ENCODE data around the gene S1PR5.
A peak's percentile ranks its signal among the peaks of the same experiment; 100 is the strongest.
"Not testable (repeated sequence)": the region's sequence is repeated elsewhere in the genome, so short reads cannot be mapped to it uniquely, and the experiment has no call there.

S1PR5 gene

GRCh38 chr19:10543420-10544241 is 26.4 kb upstream of the S1PR5 start, which contains the start of gene ATG4D:
ATG4D (plus strand) TSS chr19:10543904; CDS start chr19:10544091, 187 bp downstream.
- peak; percentile 83 for DNase-seq

- no peak for DNase-seq
Observed at GRCh38 chr19:10543059-10543419, 25.8 kb upstream of the S1PR5 start.

- not testable (repeated sequence) for DNase-seq
Observed at GRCh38 chr19:10539016-10539415, 21.8 kb upstream of the S1PR5 start.

- no peak for DNase-seq
Observed at GRCh38 chr19:10538204-10538983, 21.1 kb upstream of the S1PR5 start.

GRCh38 chr19:10537668-10538067 is 20.4 kb upstream of the S1PR5 start:
- DNase-seq, result no peak

- DNase-seq, result no peak
Observed at GRCh38 chr19:10535613-10536012, 18.4 kb upstream of the S1PR5 start.

GRCh38 chr19:10533646-10534386 is 16.6 kb upstream of the S1PR5 start:
- DNase-seq, result no peak

GRCh38 chr19:10532457-10532856 is 15.2 kb upstream of the S1PR5 start:
- DNase-seq, result no peak

- DNase-seq, result not testable (repeated sequence)
Observed at GRCh38 chr19:10526887-10527286, 9.6 kb upstream of the S1PR5 start.

- DNase-seq, result no peak
Observed at GRCh38 chr19:10525636-10526035, 8.4 kb upstream of the S1PR5 start.

- no peak for DNase-seq
Observed at GRCh38 chr19:10523135-10523636, 5.9 kb upstream of the S1PR5 start.

GRCh38 chr19:10521461-10522171 is 4.4 kb upstream of the S1PR5 start:
- no peak for DNase-seq

GRCh38 chr19:10520652-10521318 is 3.5 kb upstream of the S1PR5 start:
- DNase-seq, result no peak

- DNase-seq, result no peak
Observed at GRCh38 chr19:10519421-10519820, 2.2 kb upstream of the S1PR5 start.

- DNase-seq, result no peak
Observed at GRCh38 chr19:10518444-10519361, 1.5 kb upstream of the S1PR5 start.

GRCh38 chr19:10517760-10518443 is 655 bp upstream of the S1PR5 start:
- no peak for DNase-seq

GRCh38 chr19:10516671-10517286 is 468 bp downstream of the S1PR5 start:
- DNase-seq, result no peak

GRCh38 chr19:10516064-10516385 is 1.2 kb downstream of the S1PR5 start:
- no peak for DNase-seq

GRCh38 chr19:10514211-10515145 is 2.8 kb downstream of the S1PR5 start:
- DNase-seq, result no peak

Measured in stimulated activated naive CD4-positive, alpha-beta T cell treated with Interleukin-2 at 50 U/mL for 16 hours (primary cell).